Measurements from ENCODE around the gene VN1R5.
"Not testable (repeated sequence)": the region's sequence is repeated elsewhere in the genome, so short reads cannot be mapped to it uniquely, and the experiment has no call there.

Gene VN1R5

DNA sequence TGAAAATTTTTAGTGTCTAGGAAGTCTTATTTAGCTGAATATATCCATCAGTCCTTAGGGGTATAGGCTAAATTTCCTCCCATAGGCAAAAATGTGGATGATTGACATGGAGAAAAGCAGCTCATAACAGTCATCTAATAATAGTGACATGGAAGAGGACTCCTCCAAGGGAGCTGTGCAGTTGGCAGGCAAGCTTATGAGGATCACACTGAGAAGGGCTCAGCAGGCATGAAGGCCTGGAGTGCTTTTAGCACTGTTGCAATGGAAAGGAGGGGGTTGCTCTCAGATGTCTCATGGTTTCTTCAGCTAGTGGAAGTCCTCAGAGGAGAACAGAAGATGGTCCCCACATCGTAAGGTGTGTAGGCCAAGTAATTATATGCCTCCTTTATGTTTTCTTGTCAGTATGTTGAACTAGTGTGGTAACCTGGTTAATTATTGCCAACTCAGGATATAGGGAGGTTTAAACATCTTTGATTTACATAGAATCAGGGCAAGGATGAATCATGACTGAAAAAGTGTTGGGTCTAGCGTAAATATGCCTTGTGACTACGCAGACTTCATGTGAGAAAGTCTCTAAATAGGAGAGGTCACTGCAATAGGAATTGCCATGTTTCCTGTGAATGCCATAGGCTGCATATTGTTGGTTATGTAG is 18.9 kb downstream of the VN1R5 start:
- DNase-seq, result no peak

DNA sequence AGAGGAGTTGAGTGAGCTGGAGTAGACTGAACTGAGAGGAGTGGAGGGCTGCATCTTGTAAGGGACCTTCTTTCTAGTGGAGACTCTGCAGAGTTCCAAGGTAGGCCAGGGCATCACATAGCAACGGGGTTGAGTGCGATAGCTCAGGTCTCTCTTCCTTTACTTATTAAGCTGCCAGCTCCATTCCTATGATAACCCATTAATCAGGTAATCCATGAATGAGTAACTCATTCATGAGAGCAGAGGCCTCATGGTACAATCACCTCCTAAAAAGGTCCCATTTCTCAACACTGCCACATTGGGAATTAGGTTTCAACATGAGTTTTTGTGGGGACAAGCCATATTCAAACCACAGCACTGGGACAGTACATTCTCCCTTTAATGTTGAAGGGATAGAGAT is 21.3 kb downstream of the VN1R5 start:
- no peak for DNase-seq

DNA sequence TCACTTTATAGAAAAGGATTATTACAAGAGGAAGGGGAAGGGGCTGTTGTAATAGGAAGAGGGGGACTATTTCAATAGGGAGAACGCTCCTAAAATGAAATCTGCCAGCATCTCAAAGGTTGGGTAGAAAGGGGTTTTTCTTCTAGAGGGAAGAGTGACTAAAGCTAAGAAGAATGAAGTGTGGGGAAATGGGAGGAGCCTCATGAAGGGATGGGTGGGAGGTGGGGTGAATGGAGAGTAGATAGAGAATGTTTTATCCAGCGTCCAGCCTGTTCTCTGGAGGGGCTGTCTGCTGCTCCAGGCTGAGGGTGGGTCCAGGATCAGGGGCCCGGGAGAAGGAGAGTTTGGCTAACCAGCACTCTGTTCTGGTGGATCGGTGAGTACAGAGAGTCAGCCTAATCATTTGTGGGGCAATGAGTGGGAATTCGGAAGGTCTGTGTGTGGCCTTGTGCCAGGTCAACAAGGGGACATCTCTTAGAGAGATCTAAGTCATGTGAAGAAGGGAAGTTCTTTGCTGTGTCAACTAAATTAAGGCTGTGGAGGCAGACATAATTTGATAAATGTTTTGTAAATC is 25.2 kb downstream of the VN1R5 start:
- DNase-seq, result no peak

DNA sequence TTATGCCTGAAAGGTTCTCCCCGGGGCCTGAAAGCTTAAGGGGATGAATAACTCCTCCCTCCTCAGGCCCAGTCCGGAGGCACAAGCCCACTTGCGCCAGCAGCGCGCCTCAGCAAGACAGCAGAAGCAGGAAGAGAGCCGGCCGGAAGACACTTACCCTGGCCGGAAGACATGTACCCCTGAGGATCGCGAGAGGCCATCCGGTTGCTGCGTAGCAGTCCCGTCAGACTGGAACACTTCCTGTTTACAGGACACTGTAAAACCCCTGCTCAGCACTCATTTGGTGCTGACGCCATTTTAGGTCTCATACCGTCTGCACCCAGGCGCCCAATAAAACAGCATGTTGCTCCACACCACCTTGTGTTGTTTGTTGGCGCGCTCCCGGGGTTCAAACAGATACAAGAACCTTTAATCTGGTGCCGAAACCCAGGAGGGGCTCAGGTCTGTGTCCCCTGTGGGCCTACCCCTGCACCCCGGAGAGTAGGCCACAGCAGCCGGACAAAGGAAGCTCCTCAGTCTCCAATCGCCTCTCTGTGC is 30.3 kb downstream of the VN1R5 start:
- no peak for DNase-seq

DNA sequence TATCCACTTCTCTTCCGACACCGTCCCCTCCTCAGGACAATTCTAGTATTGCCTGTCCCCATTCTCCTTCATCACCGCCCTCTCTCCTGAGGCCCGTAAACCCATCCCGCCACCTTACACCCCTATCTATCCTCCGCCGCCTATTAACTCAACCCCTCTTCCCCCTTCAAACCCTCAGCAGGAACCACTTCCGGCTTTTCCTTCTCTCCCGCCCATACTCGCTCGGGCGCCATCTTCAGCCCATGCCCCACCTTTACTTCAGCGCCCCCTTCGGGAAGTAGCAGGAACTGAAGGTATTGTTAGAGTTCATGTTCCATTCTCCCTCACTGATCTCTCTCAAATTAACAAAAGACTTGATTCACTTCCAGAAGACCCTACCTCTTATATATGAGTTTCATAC is 31.6 kb downstream of the VN1R5 start:
- DNase-seq, result no peak

DNA sequence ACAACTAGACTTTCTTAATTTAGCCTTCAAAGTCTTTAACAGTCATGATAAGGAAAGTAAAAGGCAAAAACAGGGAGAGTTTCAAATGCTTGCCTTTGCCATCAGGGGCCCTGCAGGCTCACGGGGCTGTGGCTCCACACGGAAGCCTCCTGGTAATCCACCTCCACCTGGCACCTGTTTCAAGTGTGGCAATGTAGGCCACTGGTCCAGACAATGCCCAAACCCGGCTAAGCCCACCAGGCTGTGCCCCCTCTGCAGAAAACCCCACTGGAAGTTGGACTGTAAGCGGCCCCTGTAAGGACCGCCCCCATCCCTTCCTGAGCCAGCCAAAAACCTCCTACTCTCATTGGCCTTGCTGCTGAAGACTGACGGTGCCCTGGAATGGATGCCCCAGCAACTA is 32.5 kb downstream of the VN1R5 start:
- DNase-seq, result no peak

DNA sequence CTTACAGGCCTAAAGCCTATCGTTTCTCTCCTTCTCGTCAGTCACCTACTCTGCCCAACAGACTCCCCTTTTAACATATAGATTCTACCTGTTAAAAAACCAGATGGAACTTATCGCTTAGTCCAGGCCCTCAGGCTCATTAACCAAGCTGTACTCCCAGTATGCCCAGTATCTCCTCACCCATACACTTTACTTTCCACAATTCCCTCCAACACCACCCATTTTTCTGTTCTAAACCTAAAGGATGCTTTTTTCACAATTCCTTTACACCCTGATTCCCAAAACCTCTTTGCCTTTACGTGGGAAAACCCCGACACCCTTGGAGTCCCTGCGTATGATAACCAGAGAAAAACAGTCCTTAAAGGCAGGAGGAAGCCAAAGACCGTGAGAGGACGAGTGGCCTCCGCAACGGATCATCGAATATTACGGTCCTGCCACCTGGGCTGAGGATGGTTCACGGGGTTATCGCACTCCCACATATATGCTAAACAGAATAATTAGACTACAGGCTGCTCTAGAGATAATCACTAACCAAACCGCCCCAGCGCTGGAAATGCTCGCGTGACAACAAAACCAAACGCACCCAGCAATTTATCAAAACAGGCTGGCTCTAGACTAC is 33.5 kb downstream of the VN1R5 start:
- DNase-seq, result not testable (repeated sequence)

DNA sequence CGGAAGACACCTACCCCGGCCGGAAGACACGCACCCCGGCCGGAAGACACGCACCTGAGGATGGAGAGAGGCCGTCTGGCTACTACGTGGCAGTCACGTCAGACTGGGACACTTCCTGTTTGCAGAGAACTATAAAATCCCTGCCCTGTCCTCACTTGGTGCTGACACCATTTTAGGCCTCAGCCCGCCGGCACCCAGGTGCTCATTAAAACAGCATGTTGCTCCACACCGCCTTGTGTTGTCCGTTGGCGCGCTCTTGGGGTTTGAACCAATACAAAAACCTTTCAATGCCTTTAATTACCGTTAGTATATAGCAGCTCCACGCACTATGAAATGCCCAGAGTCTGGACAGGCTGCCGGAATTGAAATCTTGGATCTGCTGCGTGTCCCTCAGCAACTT is 34.7 kb downstream of the VN1R5 start:
- DNase-seq, result no peak

DNA sequence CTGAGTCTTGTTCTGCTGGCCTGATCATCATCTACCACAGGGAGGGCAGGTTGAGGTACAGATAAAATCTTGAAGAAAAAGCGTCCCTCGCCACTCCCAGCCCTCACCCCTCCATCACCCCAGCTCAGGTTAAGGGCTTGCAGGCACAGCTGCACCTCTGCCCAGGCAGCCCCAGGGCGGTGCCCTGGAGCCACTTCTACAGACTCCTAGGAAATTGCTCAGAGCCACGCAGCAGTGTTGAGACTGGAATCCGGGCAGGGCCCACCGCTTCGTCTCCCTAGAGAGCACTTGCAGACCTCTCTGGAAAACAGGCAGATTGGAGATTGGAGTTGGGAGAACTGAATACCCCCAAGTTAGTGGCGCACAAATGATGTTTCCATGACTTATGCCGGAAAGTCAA is 35.3 kb downstream of the VN1R5 start:
- no peak for DNase-seq

DNA sequence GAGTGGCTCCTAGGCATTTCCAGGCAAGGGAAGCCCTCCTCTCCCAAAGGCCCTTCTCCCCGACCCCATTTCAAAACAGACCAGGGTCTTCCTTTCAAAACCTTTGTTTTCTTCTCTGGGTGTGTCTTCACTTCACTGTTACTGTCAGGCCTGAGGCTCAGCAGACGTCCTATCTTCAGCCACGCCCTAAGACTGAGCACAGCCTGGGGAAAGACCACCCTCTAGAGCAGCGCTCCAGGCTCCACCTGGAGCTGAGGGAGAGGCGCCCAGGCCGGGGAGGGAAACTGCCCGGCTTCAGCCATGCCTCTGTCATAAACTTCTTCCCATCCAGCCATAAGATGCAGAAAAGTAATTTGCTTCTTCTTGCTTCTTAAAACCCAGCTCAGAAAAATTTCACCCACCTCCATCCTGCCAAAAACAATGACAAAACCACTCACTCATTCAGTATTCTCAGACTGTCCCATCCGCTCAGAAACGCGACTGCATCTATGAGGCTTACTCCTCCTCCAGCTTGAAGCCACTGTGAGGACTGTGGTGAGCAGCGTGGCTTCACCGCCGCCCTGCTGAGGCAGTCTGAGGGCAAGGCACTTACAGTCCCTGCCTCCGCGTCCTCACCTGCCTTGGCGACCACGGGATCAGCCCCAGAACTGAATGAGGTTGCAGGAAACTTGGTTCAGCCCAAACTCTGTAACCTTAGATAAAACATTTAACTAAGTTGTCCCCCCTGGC is 36.1 kb downstream of the VN1R5 start:
- no peak for DNase-seq

DNA sequence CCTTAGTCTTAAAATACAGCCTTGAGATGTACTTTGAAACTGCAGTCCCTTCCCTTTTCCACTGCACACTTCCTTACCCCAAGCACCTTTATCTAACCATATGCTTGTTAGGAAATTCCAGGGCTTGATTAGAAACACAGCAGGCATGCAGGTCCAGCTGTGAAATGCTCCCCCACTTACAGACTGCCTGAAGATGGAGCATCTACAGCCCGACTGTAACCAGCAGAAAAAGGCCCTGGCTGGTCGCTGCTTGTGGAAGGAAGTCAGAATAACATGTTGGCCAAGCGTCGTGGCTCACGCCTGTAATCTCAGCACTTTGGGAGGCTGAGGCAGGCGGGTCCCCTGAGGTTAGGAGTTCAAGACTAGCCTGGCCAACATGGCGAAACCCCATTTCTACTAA is 37.2 kb downstream of the VN1R5 start:
- no peak for DNase-seq

DNA sequence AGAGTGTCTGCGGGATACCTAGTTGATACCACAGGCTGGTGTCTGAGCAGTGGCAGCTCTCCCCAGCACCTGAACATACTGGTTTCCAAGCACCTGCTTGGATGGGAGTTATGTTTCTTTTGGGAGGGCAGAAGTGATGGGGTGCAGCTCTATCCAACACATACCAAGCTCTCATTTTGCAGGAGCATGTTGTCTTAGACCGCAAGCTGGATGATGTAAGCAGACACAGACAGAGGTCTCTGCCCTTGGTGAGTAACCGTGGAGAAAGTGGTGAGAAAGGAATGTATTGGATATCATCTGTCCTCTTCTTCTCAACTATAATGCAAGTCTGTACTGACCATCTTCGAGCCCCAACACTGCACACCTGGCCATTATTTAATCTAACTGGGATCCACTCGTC is 38.4 kb downstream of the VN1R5 start:
- no peak for DNase-seq

DNA sequence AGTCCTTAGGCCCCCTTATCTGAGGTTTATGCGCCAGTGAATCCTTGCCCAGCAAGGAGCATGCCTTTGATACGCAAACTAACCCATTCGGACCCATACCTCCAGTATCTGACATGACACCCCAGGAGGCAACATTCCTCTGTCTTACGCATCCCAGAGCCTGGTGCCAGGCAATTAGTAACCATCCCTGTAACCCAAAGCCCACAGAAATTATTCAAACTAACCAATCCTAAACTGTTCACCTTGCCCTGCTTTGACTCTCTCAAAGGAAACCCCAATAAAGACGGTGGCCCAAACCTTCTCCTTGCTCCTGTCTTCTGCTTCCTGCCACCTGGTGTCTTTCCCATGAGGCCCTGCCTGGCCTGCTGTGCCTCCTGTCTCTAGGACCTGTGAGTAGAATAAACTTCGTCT is 39.4 kb downstream of the VN1R5 start:
- DNase-seq, result no peak

DNA sequence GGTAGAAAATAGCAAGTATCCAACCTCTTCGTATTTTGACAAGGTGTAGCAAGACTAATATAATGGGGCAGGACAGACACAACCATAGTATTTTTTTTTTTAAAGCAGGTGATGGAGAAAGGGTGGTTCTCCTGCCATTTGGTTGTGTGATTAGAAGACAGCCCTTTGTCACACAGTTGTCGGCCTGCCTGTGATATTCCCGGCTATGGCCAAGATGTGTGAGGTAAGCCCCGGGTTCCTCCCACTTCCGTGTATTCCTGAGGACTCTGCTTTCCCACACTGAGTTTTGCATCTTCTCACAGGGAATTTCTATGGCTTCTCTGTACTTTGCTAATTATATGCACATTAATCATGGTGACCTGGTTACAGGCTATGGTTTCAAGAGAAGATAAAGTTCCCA is 39.9 kb downstream of the VN1R5 start:
- no peak for DNase-seq

DNA sequence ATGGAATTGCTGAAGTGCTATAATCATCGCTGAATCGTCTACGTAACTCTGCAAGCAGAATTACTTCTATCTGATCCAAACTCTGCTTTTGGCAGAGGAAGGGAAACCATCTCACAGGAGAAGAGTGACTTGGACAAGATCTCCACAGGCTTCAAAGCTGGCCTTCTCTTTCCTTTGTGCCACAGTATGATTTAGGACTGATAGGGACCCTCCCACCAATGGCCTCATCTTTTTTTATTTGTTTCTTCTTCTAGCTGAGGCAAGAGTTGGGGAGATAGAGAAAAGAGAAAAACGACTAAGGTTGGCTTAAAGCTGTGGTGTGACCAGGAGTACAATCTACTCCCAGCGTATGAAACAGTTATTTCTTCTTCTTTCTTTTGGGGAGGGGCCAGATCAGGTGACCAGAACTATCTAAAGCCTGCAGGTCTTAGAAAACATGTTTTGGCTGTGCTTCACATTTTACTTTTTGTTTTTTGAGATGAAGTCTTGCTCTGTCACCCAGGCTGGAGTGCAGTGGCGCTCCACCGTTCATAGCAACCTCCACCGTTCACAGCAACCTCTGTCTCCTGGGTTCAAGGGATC is 40.8 kb downstream of the VN1R5 start:
- DNase-seq, result no peak

DNA sequence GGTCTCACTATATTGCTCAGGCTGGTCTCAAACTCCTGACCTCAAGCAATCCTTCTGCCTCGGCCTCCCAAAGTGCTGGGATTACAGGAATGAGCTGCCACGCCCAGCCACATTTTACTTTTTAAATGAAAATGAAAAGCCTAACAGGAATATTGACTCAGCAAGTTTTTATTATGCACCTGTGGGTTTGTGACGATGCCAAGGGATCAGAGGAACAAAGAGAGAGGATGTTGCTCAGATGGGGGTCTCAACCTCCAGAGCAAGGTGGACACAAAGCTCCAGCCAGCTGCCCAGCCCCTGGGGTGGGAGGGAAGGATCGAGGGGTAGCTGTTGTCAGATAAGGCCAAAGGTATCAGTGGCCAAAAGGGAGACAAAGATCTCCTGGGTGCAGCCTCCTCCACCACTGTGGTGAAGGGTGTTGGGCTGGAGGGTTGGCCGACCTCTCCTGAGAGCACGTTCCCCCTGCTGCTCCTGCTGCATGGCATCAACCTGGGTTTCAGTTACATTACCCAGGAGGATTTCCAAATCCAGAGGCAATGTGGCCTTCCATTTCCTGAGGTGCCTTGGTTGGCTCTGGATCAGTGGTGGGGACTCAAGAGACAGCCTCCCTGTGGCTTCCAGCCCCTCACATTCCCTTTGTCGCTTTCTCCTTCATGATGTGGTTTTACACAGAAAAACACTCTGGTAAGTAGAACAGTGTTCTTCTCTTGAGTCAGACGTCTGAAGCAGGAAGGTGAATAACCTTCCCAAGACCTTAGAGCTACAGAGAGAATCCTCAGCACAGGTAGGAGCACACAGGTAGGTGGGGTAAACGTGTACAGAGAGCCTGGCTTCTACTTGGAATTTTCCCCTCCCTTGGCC is 41.6 kb downstream of the VN1R5 start:
- no peak for DNase-seq

DNA sequence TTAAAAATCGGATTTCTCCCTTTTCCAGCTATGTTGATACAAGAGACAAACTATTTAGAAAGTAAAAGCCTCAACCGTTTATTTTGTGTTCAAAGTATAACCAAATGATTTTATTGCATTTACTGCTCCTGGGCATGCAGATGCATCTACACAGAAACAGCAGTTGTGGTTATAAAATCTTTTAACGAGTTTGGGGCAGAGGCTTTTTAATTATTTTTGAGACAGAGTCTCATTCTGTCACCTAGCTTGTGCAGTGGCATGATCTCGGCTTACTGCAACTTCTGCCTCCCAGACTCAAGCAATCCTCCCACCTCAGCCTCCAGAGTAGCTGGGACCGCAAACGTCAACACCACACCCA is 42.2 kb downstream of the VN1R5 start:
- no peak for DNase-seq

DNA sequence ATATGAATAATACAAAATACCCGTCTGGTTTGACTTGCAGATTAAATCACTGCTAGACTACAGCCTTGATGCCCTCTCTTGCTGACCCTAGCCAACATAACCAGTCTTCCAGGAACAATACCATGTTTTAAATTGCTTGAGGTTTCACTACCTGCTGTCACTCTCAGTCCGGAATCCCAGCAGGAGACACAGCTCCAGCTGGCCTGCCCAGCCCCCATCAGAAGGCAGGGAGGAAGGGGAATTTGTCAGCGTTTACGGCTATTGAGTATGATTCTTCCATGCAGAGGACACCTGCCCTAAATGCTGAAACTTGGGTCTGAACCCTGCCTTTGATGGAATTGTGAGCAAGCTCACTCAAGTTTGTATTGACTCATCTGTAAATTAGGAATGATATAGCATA is 42.8 kb downstream of the VN1R5 start:
- no peak for DNase-seq

DNA sequence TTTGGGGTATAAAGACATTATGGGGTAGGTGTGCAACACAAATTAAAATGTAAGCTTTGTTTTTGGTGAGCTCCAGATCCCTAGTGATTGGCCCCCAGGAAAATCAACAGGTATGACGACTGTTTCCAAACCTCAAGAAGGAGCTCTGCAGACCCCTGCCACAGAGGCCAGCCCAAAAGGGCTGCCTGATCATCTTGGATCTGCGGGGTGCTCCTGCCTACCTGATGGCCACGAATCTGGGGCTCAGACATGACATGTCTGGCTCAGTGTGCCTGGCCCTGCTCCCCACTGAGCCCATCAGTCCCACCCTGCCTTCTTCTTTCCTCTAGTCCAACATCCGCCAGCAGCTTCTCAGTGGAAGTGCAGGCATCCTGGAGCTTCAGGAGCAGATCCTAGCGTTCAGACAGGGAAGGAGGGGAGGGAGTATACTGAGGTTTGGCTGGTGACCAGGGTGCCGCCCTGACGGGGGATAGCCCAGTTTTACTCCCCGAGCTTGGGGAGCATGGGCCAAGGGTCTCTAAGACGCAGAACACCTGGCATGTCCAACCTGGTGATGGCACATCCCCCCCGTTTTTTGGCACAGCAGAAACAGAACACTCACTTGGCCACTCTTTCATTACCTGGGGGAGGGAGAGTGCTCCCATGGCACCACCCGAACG is 44.0 kb downstream of the VN1R5 start:
- no peak for DNase-seq

DNA sequence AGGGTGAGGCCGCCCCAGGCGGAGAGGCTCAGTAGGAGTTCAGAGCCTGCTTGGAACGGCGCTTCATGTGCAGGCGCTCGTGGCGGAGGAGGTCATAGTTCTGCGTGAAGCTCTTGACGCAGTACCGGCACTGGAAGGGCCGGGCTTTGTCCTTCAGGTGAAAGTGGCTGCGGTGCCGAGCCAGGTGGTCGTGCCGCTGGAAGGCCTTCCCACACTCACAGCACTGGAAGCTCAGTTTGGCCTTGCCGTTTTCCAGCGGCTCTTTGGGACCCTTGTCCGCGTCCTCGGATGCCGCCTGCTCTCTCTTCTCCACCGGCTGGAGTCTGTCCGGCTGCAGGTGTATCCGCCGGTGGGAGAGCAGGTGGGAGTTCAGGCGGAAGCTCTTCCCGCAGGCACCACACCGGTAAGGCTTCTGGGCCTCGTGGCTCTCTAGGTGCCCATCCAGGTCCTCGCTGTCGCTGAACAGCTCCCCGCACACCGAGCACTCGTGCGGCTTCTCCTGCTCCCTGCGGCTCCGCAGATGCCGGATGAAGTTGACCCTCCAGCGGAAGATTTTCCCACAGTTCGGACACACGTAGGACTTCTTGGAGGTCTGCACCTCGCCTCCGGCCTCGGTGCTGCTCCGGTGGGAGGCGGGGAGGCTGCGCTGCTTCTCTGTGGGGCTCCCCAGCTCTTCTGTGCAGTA is 44.8 kb downstream of the VN1R5 start:
- DNase-seq, result no peak

DNA sequence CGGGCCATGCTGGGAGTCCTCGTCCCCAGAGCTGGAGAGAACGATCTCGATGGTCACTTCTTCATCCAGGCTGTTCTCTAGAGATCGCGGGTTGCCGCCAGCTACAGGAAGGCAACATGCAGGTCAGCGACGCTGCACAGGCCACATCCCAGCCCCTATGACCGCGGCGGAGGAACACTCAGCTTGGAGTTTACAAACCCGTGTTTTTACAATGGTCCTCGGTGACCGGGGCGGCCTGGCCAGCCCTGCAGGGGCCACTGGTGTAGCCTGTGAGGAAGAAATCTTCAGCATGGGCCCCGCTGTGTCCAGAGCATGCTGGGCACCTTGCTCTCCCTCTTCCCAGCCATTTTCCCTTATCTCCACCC is 45.3 kb downstream of the VN1R5 start:
- DNase-seq, result no peak

DNA sequence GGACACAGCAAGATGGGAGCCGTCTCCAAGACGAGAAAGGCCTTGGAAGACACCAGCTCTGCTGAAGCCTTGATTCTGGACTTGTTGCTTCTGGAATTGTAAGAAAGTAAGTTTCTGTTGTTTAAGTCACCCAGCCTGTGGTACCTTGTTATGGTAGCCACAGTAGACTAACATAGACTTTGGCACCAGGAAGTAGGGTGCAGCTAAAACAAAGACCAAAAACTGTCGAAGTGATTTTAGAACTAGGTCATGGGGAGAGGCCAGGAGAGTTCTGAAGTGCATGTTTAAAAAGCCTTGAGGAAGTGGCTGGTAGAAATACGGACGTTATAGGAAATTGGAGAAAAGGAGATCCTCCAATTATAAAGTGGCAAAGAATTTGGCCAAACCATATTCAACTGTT is 47.3 kb downstream of the VN1R5 start:
- DNase-seq, result no peak
